Activated T-cell treated with anti-CD3 and anti-CD28 coated beads for 48 hours (primary cell): ENCODE measurements around the gene RBM14.
"Not testable (repeated sequence)": the region's sequence is repeated elsewhere in the genome, so short reads cannot be mapped to it uniquely, and the experiment has no call there.

Experiments
- DNase-seq: peaks from one replicate; pipeline ENCODE4 v3.0.0-alpha.2; 2020; ENCODE audit warnings: low read depth

Gene RBM14

GRCh38 chr11:66595245-66595904 is 21.1 kb upstream of the RBM14 start:
- no peak for DNase-seq

DNA sequence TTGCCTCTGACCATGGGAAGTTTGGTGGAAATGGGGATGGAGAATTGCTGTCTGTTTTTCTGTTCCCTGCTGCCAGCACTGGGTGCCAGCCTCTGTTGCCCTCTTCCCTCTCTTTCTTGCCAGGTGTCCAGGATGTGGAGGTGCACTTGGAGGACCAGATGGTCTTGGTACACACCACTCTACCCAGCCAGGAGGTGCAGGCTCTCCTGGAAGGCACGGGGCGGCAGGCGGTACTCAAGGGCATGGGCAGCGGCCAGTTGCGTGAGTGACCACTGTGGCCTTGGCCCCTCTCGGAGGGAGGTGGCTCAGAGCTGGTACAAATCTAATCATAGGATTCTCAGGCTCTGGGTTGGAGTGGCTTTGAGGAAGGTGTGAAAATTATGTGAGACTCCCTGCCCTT is 17.4 kb upstream of the RBM14 start:
- no peak for DNase-seq

- DNase-seq = no peak
Observed at GRCh38 chr11:66600219-66600618, 16.2 kb upstream of the RBM14 start.

- DNase-seq = no peak
Observed at GRCh38 chr11:66600631-66601233, 15.7 kb upstream of the RBM14 start.

- no peak for DNase-seq
Observed at GRCh38 chr11:66603072-66603471, 13.4 kb upstream of the RBM14 start.

GRCh38 chr11:66604155-66604554 is 12.3 kb upstream of the RBM14 start:
- no peak for DNase-seq

- DNase-seq = not testable (repeated sequence)
Observed at GRCh38 chr11:66606608-66607007, 9.8 kb upstream of the RBM14 start.

GRCh38 chr11:66607126-66607834 is 9.2 kb upstream of the RBM14 start:
- DNase-seq = no peak

DNA sequence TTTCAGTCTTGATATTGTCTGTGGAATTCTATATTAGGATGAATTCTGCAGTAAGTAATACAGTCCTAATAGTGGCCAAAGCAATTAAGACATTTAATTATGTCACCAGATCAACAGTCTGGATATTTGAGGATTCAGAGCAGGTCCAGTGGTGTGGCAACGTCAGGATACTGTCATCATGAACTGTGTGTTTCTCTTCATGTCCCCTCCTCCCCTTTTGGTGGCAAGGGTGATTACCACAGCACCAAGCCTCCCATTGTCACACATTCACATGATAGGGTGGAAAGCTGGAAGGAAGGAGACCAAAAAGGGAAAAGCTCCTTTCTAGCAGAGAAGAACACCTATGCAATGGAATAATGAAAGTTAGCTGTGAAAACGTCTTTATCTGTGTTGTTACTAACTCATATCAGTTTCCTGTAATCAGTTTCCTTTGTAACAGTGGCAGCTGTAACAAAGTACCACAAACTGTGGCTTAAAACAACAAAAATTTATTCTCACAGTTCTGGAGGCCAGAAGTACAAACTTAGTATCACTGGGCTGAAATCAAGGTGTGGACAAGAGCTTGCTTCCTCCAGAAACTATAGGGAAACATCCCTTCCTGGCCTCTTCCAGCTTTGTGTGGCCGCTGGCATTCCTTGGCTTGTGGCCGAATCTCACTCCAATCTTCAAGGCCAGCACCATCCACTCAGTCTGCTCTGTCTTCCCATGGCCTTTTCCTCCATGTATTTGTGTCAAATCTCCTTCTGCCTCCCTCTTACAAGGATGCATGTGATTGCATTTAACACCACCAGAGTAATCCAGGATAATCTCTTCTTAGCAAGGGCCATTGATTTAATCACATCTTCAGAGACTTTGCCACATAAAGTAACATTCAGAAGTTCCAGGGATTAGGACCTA is 6.5 kb upstream of the RBM14 start:
- no peak for DNase-seq

DNA sequence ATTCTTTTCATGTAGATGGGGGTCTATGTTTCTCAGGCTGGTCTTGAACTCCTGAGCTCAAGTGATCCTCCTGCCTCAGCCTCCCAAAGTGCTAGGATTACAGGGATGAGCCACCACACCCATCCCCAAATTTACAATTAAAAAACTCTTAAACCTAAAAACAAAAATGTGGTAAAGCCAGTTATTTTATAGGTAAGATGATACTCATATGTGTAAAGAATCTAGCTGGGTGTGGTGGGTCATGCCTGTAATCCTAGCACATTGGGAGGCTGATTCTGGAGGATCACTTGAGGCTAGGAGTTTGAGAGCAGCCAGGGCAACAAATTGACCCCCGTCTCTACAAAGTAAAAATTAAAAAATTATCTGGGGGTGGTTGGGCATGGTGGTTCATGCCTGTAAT is 4.0 kb upstream of the RBM14 start:
- no peak for DNase-seq

DNA sequence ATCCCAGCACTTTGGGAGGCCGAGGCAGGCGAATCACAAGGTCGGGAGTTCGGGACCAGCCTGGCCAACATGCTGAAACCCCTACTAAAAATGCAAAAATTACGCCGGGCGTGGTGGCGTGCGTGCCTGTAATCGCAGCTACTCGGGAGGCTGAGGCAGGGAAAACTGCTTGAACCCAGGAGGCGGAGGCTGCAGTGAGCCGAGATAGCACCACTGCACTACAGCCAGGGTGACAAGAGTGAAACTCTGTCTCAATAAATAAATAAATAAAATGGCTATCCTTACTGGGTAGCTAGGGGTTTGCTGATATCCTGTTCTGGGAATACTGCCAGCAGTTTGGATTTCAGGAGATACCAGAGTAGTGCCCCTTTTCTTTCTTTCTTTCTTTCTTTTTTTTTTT is 2.4 kb upstream of the RBM14 start:
- no peak for DNase-seq

DNA sequence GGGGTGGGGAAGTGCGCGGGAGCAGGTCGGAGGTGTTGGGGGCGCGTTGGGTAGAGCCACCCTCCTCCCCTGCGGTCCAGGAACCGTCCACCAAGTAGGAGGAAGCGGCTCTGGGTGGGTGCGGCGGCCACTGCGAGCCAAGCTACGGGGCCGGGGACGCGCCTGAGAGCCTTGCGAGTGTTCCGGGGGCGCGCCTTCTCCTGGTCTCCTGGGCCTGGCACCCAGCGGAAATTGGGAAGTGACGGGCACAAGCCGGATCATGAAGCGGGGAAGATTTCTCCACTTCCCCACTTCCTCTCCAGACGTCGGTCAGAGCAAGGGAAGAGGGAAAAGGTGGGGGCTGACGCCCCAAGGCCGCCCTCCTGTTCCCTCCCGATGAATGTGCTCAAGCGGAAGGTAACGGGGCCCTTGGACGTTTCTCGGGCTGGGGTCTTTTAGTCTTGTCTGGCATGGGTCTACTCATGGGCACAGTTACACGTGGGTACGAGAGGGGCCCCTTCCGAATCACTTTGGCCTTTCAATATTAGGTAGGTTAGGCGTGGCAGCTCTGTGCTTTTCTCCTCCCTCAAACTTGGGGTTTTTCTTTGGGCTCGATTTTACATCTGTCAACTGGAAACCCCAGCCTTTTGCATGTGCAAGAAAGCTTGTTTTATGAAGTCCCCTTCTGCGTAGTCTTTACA is 865 bp downstream of the RBM14 start:
- DNase-seq = no peak

DNA sequence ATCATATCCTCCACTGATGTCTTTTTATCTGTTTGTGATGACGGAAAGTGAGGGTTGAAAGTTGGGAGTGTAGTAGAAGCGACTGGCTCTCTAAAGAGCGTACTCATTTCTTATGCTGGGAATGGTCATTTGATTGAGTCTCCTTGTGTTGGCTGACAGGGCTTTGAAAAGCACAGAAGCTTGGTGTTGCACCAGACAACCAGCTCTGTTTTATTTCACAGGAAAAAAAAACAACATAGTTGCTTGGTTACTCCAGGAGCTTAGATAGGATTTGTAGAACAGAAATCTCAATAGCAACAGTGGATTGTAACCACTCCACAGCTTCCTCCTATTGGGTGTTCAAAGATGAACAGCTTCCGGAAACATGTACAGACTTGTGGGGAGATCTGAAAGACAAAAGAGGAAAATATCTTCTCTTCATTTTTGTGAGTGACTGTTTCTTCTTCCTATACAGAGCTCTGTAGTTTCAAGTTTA is 2.7 kb downstream of the RBM14 start:
- no peak for DNase-seq

- DNase-seq = no peak
Observed at GRCh38 chr11:66624450-66624849, 8.0 kb downstream of the RBM14 start.

DNA sequence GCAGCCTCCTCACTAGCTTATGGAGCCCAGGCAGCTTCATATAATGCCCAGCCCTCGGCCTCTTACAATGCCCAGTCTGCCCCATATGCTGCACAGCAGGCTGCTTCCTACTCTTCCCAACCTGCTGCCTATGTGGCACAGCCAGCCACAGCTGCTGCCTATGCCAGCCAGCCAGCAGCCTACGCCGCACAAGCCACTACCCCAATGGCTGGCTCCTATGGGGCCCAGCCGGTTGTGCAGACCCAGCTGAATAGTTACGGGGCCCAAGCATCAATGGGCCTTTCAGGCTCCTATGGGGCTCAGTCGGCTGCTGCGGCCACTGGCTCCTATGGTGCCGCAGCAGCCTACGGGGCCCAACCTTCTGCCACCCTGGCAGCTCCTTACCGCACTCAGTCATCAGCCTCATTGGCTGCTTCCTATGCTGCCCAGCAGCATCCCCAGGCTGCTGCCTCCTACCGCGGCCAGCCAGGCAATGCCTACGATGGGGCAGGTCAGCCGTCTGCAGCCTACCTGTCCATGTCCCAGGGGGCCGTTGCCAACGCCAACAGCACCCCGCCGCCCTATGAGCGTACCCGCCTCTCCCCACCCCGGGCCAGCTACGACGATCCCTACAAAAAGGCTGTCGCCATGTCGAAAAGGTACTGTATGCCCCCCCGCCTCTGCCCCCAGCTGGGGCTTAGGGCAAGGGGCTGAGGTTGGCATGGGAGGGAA is 8.8 kb downstream of the RBM14 start:
- DNase-seq = no peak

GRCh38 chr11:66625752-66626149 is 9.3 kb downstream of the RBM14 start:
- DNase-seq = no peak

DNA sequence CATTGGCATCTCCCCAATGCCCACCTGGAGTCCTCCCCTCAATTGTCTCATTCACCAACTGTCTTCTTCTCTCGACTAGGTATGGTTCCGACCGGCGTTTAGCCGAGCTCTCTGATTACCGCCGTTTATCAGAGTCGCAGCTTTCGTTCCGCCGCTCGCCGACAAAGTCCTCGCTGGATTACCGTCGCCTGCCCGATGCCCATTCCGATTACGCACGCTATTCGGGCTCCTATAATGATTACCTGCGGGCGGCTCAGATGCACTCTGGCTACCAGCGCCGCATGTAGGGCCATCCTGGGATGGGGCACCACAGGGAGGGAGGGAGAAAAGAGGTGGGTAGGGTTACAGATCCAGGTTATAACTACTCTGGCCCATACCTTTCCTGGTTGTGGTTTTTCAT is 10.0 kb downstream of the RBM14 start:
- no peak for DNase-seq

DNA sequence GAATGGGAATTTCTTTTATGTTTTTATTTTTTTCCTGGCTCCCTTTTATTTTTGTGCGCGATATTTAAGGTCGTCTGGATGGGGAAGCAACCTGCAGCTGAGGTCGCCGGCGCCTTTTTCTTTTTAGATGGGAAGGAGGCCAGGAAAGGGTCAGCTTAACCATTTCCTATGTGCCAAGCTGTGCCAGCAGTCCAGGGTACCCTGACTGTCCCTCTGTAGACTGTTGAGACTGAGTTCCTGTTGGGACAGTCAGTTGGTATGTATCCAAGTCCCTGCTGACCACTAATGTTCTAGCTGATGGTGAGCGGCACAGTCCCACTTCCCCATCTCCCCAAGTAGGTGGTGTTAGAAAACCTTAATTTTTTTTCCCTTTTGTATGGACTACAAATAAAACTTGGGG is 10.5 kb downstream of the RBM14 start:
- no peak for DNase-seq

GRCh38 chr11:66628061-66628603 is 11.7 kb downstream of the RBM14 start:
- DNase-seq = no peak

- DNase-seq = no peak
Observed at GRCh38 chr11:66629356-66629755, 12.9 kb downstream of the RBM14 start.

DNA sequence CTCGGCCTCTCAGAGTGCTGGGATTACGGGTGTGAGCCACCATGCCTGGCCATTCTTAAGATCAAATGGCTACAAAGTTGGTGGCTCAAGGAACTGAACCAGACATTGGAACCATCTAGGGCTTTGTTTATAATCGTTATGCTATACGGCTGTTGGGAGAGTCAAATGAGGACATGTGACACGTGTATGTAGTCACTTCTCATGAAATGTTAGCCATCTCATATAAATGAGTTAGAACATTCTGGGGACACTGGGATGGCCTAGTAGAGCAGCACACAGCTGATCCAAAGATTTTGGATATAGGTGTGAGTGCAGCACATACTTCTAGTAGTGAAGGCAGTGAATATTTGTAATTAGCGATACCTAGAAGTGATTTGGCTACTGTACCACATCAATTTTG is 15.5 kb downstream of the RBM14 start:
- no peak for DNase-seq
